Nephron (organoid): Measurements from ENCODE around the gene PGBD5.
"Not testable (repeated sequence)": the region's sequence is repeated elsewhere in the genome, so short reads cannot be mapped to it uniquely, and the experiment has no call there.

Experiments used
- H3K27ac Mint-ChIP-seq, 3 experiments: 2 replicates each; pipeline ENCODE4 v1.8.0; 2020; ENCODE audit warnings: mixed read lengths in 3 of 3, mild to moderate bottlenecking in 2 of 3, moderate library complexity in 1 of 3
- H3K27me3 Mint-ChIP-seq: 2 replicates; pipeline ENCODE4 v1.8.0; 2021; ENCODE audit warnings: low read depth, mild to moderate bottlenecking, moderate library complexity, mixed read lengths
- H3K36me3 Mint-ChIP-seq: 2 replicates; pipeline ENCODE4 v1.8.0; 2020; ENCODE audit warnings: low read depth, mixed read lengths
- H3K4me1 Mint-ChIP-seq: 2 replicates; pipeline ENCODE4 v1.8.0; 2020; ENCODE audit warnings: mixed read lengths
- H3K4me3 Mint-ChIP-seq, 3 experiments: 2 replicates each; pipeline ENCODE4 v1.8.0; 2020; ENCODE audit warnings: mild to moderate bottlenecking in 3 of 3, mixed read lengths in 3 of 3, moderate library complexity in 2 of 3
- H3K9me3 Mint-ChIP-seq: 2 replicates; pipeline ENCODE4 v1.8.0; 2020; ENCODE audit warnings: mixed read lengths
- CTCF ChIP-seq, 3 experiments: fragments of 200-600 bp; sonication (generic); IDR thresholded peaks; one replicate each; pipeline ENCODE4 v1.5.0; 2021; ENCODE audit warnings: antibody characterized with exemption in 3 of 3; ENCODE audit not compliant: unreplicated experiment in 3 of 3

The PGBD5 gene

GRCh38 chr1:230415405-230416132, 10.6 kb downstream of the PGBD5 start:
- H3K4me3 Mint-ChIP-seq, result no peak overlapping the region
- H3K9me3 Mint-ChIP-seq, result peaks cover 10% of the 10 kb centered on the region
- TF ChIP-seq CTCF (IDR thresholded peaks at IDR 0.05; ENCODE audit: unreplicated experiment in 3 of 3), result no peak
- H3K36me3 Mint-ChIP-seq, result no peaks in the 10 kb centered on the region
- no peaks in the 10 kb centered on the region for H3K4me1 Mint-ChIP-seq
- H3K27me3 Mint-ChIP-seq, result peaks cover 30% of the 10 kb centered on the region
- no peak overlapping the region for H3K27ac Mint-ChIP-seq

GRCh38 chr1:230414694-230415093, 11.4 kb downstream of the PGBD5 start:
- Mint-ChIP-seq H3K9me3 (peaks cover 3% of the 10 kb centered on the region), H3K27ac (no peak overlapping the region), H3K36me3 (no peaks in the 10 kb centered on the region), H3K4me1 (no peaks in the 10 kb centered on the region), H3K4me3 (no peak overlapping the region), H3K27me3 (peaks cover 30% of the 10 kb centered on the region)
- no peak for TF ChIP-seq CTCF (IDR thresholded peaks at IDR 0.05; ENCODE audit: unreplicated experiment in 3 of 3)

GRCh38 chr1:230414102-230414501, 12.0 kb downstream of the PGBD5 start:
- H3K9me3 Mint-ChIP-seq, result peaks cover 2% of the 10 kb centered on the region
- no peak overlapping the region for H3K27ac Mint-ChIP-seq
- TF ChIP-seq CTCF (IDR thresholded peaks at IDR 0.05; ENCODE audit: unreplicated experiment in 3 of 3), result no peak
- no peak overlapping the region for H3K4me3 Mint-ChIP-seq
- H3K4me1 Mint-ChIP-seq, result no peaks in the 10 kb centered on the region
- no peaks in the 10 kb centered on the region for H3K36me3 Mint-ChIP-seq
- H3K27me3 Mint-ChIP-seq, result peaks cover 30% of the 10 kb centered on the region

- H3K4me3 Mint-ChIP-seq, result no peak overlapping the region
- H3K9me3 Mint-ChIP-seq, result no peaks in the 10 kb centered on the region
- no peak for TF ChIP-seq CTCF (IDR thresholded peaks at IDR 0.05; ENCODE audit: unreplicated experiment in 3 of 3)
- H3K27ac Mint-ChIP-seq, result no peak overlapping the region
- H3K4me1 Mint-ChIP-seq, result no peaks in the 10 kb centered on the region
- H3K27me3 Mint-ChIP-seq, result peaks cover 28% of the 10 kb centered on the region
- no peaks in the 10 kb centered on the region for H3K36me3 Mint-ChIP-seq
Observed at GRCh38 chr1:230413061-230413460, 13.1 kb downstream of the PGBD5 start.

GRCh38 chr1:230408971-230409370, 17.2 kb downstream of the PGBD5 start:
- Mint-ChIP-seq H3K9me3 (no peaks in the 10 kb centered on the region), H3K36me3 (no peaks in the 10 kb centered on the region), H3K27ac (no peak overlapping the region), H3K4me3 (no peak overlapping the region), H3K27me3 (no peaks in the 10 kb centered on the region), H3K4me1 (no peaks in the 10 kb centered on the region)
- TF ChIP-seq CTCF (IDR thresholded peaks at IDR 0.05; ENCODE audit: unreplicated experiment in 3 of 3), result no peak

DNA sequence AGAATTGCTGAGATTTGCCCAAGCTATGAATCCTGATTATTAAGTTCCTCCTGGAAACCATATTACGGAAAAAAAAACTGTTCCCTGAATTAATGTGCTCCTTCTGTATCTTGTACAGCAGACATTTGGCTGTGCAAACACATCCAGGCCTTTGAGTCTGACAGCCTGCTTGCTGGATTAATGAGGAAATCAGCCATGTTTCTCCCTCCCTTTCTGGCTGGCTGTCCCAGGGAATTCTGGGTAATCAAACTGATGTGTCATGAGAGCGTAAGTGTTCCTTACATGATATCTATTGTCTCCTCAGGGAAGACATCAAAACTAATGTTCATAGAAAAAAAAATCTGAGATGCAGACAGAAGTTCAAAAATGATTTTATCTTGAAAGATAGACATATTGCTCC, 18.8 kb downstream of the PGBD5 start:
- no peak for TF ChIP-seq CTCF (IDR thresholded peaks at IDR 0.05; ENCODE audit: unreplicated experiment in 3 of 3)
- Mint-ChIP-seq H3K9me3 (no peaks in the 10 kb centered on the region), H3K4me3 (no peak overlapping the region)

GRCh38 chr1:230406727-230407126, 19.4 kb downstream of the PGBD5 start:
- H3K27ac Mint-ChIP-seq, H3K36me3 Mint-ChIP-seq, H3K4me1 Mint-ChIP-seq, H3K9me3 Mint-ChIP-seq, H3K4me3 Mint-ChIP-seq, H3K27me3 Mint-ChIP-seq: not testable (repeated sequence)

More for the DNA sequence above, 18.8 kb downstream of the PGBD5 start:
- no peaks in the 10 kb centered on the region for H3K4me1 Mint-ChIP-seq
- peak overlapping the region in 2 of 3 experiments; percentile 5 to 11 for H3K27ac Mint-ChIP-seq
- H3K36me3 Mint-ChIP-seq, result no peaks in the 10 kb centered on the region
- H3K27me3 Mint-ChIP-seq, result no peaks in the 10 kb centered on the region
